T-helper 17 cell (primary cell): Measurements from ENCODE around the gene CLIP4. TPM values are rescaled to one million over a fixed set of nuclear protein-coding genes. Genes with fewer than 3 reads are reported as not detected.
A peak's percentile ranks its signal among the peaks of the same experiment; 100 is the strongest.

Experiments
- ATAC-seq: fragments of 150-1000 bp; cut with Tn5 transposase; 2 replicates; pipeline ENCODE4 v1.10.0; 2021; ENCODE audit warnings: mild to moderate bottlenecking, moderate library complexity
- DNase-seq, 3 donors: peaks; one replicate each; pipeline versions ENCODE4 v3.0.0 to v3.0.0-alpha.2; 2020 to 2021
- H3K9me3 ChIP-seq: one replicate; pipeline ENCODE4 v1.7.0; 2013; ENCODE audit warnings: low read length, mild to moderate bottlenecking; ENCODE audit not compliant: control insufficient read depth, poor library complexity, severe bottlenecking
- H3K27ac Mint-ChIP-seq: one replicate; pipeline ENCODE4 v1.8.0; 2022; ENCODE audit warnings: mild to moderate bottlenecking, moderate library complexity, mixed read lengths
- H3K27me3 Mint-ChIP-seq: one replicate; pipeline ENCODE4 v1.8.0; 2022; ENCODE audit warnings: mixed read lengths
- H3K36me3 Mint-ChIP-seq: one replicate; pipeline ENCODE4 v1.8.0; 2022; ENCODE audit warnings: low read depth, mixed read lengths
- H3K4me1 Mint-ChIP-seq: one replicate; pipeline ENCODE4 v1.8.0; 2022; ENCODE audit warnings: mild to moderate bottlenecking, mixed read lengths
- H3K4me3 Mint-ChIP-seq: one replicate; pipeline ENCODE4 v1.8.0; 2022; ENCODE audit warnings: mild to moderate bottlenecking, moderate library complexity, mixed read lengths
- total RNA-seq, 4 donors: library from RNA in 2 of 4; stranded (reverse) in 2 of 4; gene quantifications; one replicate each; pipeline ENCODE4 v1.2.3 and lab custom pipeline; 2022 to 2026

The CLIP4 gene
- total RNA-seq, 2 donors from 2014 or later, result 36.8 to 41.6 TPM

DNA sequence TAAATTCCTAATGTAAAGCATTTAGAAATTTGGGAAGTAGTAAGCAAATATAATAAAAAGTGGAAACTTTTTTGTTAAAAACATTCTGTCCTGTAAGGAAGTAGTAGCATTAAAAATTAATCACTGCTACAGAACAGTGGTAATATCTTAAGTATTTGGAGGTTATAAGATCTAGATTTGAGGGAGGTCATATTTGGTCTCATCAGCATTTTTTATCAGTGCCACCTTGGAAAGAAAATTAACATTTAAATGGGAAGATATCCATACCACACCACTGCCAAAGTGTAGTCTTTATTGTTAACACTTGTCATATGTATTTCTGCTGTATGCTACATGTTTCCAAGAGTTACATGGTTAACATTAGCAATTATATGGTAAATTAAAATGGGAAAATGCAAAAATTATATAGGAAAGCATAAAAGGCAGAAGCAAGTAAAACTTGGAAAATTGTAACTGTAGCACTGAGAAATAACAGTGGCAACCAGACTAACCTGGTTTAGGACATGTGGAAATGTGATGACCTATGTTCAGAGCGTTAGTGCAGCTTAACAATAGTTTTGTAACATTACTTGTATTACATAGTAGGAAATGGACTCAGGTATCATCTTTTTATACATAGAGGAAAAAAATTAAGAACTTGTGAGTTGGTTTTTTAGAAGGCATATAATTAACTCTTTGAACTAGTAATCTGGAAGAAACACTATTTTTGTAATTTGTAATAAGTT, 47.2 kb downstream of the CLIP4 start:
- DNase-seq (no peak), ATAC-seq (no peak)
- H3K4me3 Mint-ChIP-seq, result no peak overlapping the region
- no peak overlapping the region for H3K27ac Mint-ChIP-seq
- no peaks in the 10 kb centered on the region for H3K9me3 ChIP-seq
- peaks cover 14% of the 10 kb centered on the region for H3K4me1 Mint-ChIP-seq
- peaks cover 5% of the 10 kb centered on the region for H3K36me3 Mint-ChIP-seq
- H3K27me3 Mint-ChIP-seq, result no peaks in the 10 kb centered on the region

DNA sequence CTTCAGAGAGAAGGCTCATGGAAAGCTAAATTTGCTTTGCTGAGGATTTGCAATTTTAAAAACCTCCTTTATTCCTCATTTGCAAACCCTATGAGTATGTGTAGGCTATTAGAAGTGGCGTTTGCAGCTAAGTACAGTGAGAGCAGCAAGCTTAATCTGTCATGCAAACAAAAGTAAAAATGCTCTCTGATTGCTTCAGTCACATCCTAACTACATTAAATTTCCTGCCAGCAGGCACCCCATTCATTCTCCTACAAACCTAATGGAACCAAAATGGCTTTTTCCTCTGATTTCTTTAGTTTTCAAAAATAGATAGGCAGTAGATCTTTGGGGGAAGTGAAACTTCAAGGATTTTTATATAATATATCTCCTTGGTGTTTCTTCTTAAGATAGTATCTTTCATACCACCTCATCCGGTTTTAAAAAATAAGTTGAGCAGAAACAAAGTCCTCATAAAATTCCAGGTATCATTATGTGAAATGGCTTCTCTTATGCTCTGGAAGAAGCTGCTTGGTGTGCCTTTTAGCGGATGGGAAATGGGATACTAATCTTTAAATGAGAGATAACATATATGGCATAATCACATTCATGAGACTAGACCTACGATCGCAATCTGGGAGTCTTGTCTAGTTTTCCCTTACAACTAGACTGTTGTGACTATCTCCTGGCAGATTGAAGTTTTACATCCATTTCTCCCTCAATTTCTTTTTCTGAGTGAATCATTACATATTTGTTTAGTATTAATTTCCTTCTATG, 49.1 kb downstream of the CLIP4 start:
- peaks cover under 1% of the 10 kb centered on the region for H3K36me3 Mint-ChIP-seq
- H3K27ac Mint-ChIP-seq, result no peak overlapping the region
- no peak overlapping the region for H3K4me3 Mint-ChIP-seq
- peaks cover 14% of the 10 kb centered on the region for H3K4me1 Mint-ChIP-seq
- ATAC-seq (no peak), DNase-seq (no peak)
- H3K27me3 Mint-ChIP-seq, result no peaks in the 10 kb centered on the region
- H3K9me3 ChIP-seq, result no peaks in the 10 kb centered on the region

DNA sequence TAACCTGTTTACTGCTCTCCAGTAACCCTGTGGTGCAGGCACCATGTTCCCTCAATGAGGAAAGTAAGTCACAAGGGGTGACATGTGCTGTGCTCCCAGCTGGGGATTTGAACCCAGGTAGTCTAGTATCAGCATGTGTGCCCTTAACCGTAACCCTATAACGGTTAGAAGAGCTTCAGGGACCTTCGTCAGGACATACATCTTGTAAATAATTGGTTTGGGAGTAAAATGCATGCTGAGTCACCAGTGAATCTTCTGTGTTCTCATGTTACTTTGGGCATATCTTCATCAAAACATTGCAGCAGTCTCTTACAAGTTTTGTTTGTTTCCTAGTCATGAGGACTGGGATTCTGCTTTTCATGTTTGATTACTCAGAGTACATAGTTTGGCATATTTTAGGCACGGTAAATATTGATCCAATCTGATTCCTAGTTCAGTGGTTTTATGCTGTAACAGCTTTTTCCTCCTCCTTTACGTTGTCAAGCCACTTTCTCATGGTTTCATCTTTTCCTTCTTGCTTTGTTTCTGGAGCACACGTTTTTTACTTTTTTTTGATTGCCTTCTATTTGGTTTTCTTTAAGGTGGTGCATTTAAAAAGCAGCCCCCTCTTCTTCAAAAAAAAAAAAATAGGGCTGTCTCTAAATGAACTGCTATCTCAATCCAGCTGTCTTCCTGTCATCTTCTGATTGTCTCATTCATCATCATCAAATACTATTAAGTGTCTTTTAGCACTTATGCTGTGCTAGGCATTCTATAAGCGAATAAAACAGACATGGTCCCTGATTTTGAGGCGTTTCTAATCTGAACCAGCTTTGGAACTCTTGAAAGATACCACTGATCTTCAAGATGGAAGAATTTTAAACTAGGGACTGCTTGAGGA, 50.4 kb downstream of the CLIP4 start:
- H3K27ac Mint-ChIP-seq, result no peak overlapping the region
- ATAC-seq, result no peak
- DNase-seq, result no peak
- H3K36me3 Mint-ChIP-seq, result peaks cover 5% of the 10 kb centered on the region
- H3K4me1 Mint-ChIP-seq, result peaks cover 22% of the 10 kb centered on the region
- H3K4me3 Mint-ChIP-seq, result no peak overlapping the region
- no peaks in the 10 kb centered on the region for H3K9me3 ChIP-seq
- no peaks in the 10 kb centered on the region for H3K27me3 Mint-ChIP-seq

DNA sequence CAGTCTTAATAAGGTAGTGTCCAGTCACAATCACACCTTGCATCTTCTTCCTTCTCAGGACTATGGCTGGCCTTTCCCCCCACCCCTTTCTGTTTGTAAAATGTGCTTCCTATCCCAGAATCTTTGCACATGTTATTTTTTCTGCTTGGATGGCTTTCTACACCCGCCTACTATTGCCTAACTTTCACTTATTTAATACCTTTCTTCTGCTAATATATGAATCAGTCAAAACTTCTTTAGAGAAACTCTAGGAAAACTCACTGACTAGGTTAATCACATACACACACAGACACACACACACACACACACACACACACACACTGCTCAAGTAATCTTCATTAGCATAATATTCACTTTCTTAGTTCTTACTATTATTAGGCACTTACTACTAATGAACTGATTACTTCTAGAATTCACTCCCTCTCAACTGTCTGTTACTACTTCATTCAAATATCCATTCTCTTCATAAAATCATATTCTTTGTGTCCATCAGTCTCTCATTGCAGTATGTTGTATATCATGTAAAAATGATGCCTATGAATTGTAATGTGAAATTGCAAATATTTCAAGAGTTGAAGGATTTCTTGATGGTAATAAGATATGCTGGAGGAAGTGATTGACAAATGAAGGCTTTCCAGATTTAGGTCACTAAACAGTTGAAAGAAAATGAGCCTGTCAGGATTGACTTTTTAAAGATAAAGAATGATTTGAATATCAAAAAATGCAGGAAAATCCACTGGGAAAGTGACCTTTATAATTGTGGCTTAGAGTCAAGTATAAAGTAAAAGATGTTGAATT, 51.2 kb downstream of the CLIP4 start:
- H3K9me3 ChIP-seq, result no peaks in the 10 kb centered on the region
- Mint-ChIP-seq H3K27me3 (no peaks in the 10 kb centered on the region), H3K36me3 (peaks cover 7% of the 10 kb centered on the region), H3K4me3 (no peak overlapping the region), H3K27ac (no peak overlapping the region), H3K4me1 (peaks cover 26% of the 10 kb centered on the region)
- DNase-seq (no peak), ATAC-seq (no peak)

DNA sequence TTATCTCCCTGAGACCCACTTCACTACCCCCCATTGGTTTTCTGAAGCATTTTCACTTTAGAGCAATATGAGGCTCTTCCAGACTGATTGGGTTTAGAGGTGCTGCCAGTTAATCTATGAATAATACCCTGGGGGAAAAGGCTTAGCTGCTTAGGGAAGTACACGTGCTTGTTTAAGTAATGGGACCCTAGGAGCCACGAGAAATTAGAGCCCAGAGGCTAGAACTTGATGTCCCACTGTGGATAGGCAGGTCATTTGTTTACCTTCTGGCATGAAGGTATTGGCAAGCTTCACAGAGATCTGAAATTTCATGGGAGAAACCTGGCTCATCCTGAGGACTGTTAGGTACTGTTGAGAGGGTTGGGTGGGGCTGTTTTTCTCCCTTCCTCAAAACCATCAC, 59.7 kb downstream of the CLIP4 start:
- H3K4me3 Mint-ChIP-seq, result no peak overlapping the region
- no peak for DNase-seq
- peaks cover 7% of the 10 kb centered on the region for H3K36me3 Mint-ChIP-seq
- no peaks in the 10 kb centered on the region for H3K9me3 ChIP-seq
- peaks cover 12% of the 10 kb centered on the region for H3K4me1 Mint-ChIP-seq
- ATAC-seq, result no peak
- H3K27me3 Mint-ChIP-seq, result no peaks in the 10 kb centered on the region
- peak overlapping the region; percentile 27 for H3K27ac Mint-ChIP-seq

DNA sequence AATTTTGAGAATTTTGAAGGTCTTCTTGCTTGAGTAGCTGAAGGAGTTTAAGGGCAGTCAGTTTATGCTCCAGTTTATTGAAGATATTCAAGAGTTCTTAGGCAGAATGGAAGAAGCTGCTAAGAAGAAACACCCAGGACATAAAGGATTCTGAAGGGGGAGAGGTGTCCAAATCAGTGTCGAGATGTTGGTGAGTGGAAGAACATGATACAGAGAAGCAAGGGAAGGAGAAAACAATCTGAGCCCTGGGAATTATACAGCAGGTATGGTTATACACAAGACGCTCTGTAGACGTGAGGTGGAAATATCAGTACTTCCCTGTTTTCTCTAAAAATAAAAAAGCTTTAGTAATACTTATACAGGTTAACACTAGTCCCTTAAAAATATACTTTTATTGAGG, 60.1 kb downstream of the CLIP4 start:
- peaks cover 8% of the 10 kb centered on the region for H3K4me1 Mint-ChIP-seq
- H3K27ac Mint-ChIP-seq, result peak overlapping the region; percentile 27
- H3K4me3 Mint-ChIP-seq, result no peak overlapping the region
- no peak for DNase-seq
- ATAC-seq, result no peak
- no peaks in the 10 kb centered on the region for H3K9me3 ChIP-seq
- peaks cover 7% of the 10 kb centered on the region for H3K36me3 Mint-ChIP-seq
- no peaks in the 10 kb centered on the region for H3K27me3 Mint-ChIP-seq

DNA sequence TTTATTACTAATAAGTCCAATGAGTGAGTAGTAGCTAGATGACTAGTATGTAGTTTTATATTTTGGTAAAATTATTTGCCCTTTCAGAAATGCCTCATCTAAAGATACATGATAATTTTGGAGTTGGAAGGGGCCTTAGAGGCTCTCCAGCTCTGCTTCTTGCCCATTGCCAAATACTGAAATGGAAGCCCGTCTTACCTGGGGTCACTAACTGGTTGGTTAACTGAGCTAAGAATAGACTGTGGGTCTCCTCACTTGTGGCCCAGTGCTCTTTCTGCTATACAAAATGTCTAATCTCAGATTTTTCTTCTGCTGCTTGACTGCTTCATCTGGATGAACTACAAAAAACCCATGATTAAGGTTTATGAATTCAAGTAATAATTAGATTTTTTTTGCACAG, 67.1 kb downstream of the CLIP4 start:
- Mint-ChIP-seq H3K4me3 (no peak overlapping the region), H3K36me3 (peaks cover 2% of the 10 kb centered on the region), H3K27ac (no peak overlapping the region), H3K27me3 (no peaks in the 10 kb centered on the region), H3K4me1 (no peaks in the 10 kb centered on the region)
- ATAC-seq (no peak), DNase-seq (no peak)
- H3K9me3 ChIP-seq, result no peaks in the 10 kb centered on the region

DNA sequence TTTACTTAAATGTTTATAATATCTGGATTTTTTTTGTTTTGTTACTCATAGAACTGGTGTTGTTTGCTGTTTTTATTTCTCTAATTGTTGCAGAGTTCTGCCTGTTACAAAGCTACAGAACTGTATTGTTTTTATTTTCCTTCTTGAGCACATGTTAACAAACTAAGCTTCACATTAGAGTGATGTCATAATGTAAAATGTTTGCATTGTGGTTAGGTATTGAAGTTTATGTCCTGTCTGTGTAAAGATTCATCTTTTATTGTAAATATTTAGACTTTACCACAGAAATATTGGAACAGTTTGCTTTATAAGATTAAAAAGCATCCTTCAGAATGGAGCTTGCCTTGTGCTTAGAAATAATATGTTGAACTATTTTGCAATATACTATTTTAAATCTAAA, 67.7 kb downstream of the CLIP4 start:
- no peak overlapping the region for H3K27ac Mint-ChIP-seq
- H3K4me1 Mint-ChIP-seq, result no peaks in the 10 kb centered on the region
- DNase-seq (no peak), ATAC-seq (no peak)
- H3K27me3 Mint-ChIP-seq, result no peaks in the 10 kb centered on the region
- H3K4me3 Mint-ChIP-seq, result no peak overlapping the region
- no peaks in the 10 kb centered on the region for H3K9me3 ChIP-seq
- H3K36me3 Mint-ChIP-seq, result peaks cover 4% of the 10 kb centered on the region

DNA sequence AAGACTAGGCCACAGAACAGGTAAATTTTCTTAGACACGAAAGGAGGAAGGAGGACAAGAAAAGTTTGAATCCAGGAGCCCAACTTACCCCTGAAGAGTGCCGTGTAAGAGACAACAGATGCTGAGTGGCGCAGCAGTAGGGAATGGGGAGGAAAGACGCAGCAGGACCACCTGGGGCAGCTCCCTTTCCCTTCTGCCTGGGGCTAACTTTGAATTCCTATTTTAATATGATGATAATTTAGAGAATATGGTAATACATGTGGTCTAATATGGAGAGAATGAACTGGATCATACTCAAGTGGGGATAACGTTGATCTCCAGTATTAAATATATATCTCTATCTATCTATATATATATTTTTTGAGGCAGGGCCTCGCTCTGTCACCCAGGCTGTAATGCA, 69.3 kb downstream of the CLIP4 start:
- peaks cover 4% of the 10 kb centered on the region for H3K4me1 Mint-ChIP-seq
- H3K9me3 ChIP-seq, result no peaks in the 10 kb centered on the region
- DNase-seq (no peak), ATAC-seq (no peak)
- no peak overlapping the region for H3K4me3 Mint-ChIP-seq
- H3K27me3 Mint-ChIP-seq, result no peaks in the 10 kb centered on the region
- H3K27ac Mint-ChIP-seq, result no peak overlapping the region
- H3K36me3 Mint-ChIP-seq, result peaks cover 4% of the 10 kb centered on the region

DNA sequence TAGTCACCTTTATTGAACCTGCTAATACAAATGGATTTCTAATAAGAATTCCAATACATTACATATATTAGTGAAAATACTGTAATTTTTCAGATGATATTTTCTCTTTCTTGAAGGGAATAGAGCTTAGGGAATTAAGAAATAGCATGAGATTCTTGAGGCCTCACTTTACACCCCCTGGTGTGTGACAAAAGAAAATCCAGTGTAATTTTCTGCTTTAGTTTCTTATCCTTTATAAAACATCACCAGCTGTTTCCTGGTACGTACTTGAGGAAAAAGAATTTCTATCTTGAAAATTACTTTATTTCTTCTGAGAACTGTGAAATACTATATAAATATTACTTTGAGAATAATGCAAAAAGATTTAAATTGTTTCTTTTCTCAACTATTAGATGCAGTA, 71.6 kb downstream of the CLIP4 start:
- Mint-ChIP-seq H3K27ac (no peak overlapping the region), H3K36me3 (peaks cover 4% of the 10 kb centered on the region), H3K4me3 (no peak overlapping the region), H3K4me1 (peaks cover 4% of the 10 kb centered on the region), H3K27me3 (no peaks in the 10 kb centered on the region)
- ATAC-seq (no peak), DNase-seq (no peak)
- H3K9me3 ChIP-seq, result no peaks in the 10 kb centered on the region

DNA sequence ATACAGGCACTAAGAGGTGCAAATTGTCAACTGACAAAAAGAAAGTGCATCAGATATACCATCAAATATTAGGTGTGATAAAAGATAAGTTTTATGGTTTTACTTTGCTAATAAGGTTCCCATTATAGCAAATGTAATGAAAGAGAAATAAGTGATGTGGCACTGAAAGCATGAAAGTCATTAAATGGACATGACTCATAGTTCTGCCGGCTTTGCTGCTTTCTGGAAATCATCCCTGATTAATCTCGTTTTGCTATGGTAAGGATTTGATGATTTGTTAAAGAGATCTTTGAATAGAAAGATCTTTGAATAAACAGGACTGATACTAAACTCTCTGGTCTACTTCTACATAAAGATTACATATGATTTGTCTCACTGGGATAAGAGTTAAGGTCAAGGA, 72.7 kb downstream of the CLIP4 start:
- Mint-ChIP-seq H3K27me3 (no peaks in the 10 kb centered on the region), H3K4me1 (peaks cover 4% of the 10 kb centered on the region), H3K36me3 (peaks cover 4% of the 10 kb centered on the region), H3K27ac (no peak overlapping the region), H3K4me3 (no peak overlapping the region)
- H3K9me3 ChIP-seq, result no peaks in the 10 kb centered on the region
- ATAC-seq, result no peak
- DNase-seq, result no peak

DNA sequence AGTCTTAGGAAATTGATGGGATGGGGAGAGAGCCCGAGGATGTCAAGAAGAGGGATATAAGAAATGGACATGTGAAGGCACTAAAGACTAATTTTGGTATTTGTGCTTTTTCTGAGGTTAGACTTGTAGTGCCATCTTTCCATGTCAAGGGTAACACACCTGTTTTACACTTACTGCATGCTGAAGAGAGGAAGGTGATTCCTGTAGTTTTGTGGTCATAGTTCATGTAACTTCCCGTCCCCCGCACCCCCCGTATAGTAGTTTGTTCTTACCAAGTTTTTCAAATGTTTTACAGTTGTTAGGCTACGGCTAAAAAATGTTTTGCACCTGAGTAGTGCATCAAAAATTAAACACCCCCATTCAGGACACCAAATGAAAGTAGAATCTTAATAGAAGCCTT, 73.8 kb downstream of the CLIP4 start:
- ATAC-seq (no peak), DNase-seq (no peak)
- Mint-ChIP-seq H3K36me3 (peaks cover 4% of the 10 kb centered on the region), H3K4me1 (peaks cover 4% of the 10 kb centered on the region), H3K27ac (no peak overlapping the region), H3K4me3 (no peak overlapping the region), H3K27me3 (no peaks in the 10 kb centered on the region)
- H3K9me3 ChIP-seq, result no peaks in the 10 kb centered on the region

DNA sequence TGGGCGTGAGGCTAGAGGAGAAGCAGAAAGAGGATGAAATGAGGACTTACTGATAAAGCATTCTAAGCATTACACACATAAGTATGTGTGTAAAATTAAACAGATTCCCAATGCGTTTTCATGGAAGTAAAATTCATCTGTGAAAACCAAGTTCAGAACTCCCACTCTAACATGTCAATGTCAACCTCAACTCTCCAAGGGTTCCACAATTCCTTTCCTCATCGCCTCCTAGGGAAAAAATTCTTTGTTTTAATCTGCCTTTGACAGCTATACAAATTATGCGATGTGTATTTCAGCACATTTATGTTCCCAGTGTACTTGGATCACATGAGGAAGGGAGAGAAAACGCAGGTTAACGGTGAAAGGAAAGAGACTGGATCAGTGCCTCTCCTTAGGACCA, 76.6 kb downstream of the CLIP4 start:
- no peak overlapping the region for H3K27ac Mint-ChIP-seq
- ATAC-seq, result no peak

More for the DNA sequence above, 76.6 kb downstream of the CLIP4 start:
- H3K36me3 Mint-ChIP-seq, result peaks cover 2% of the 10 kb centered on the region
- no peaks in the 10 kb centered on the region for H3K9me3 ChIP-seq
- no peaks in the 10 kb centered on the region for H3K27me3 Mint-ChIP-seq
- no peak overlapping the region for H3K4me3 Mint-ChIP-seq
- no peak for DNase-seq
- H3K4me1 Mint-ChIP-seq, result peaks cover 10% of the 10 kb centered on the region
